OCI-LY1 (cell line): ENCODE measurements around the gene LRP2.

Source experiments
- EZH2 ChIP-seq: fragments of 200-600 bp; sonication (generic), shearing (Covaris generic); IDR thresholded peaks from 2 replicates; pipeline ENCODE4 v1.8.0; 2017; ENCODE audit warnings: borderline replicate concordance, mixed run types, mild to moderate bottlenecking, antibody characterized with exemption, low read length, moderate library complexity, mixed read lengths
- TF ChIP-seq, protein P1 (sequence below): fragments of 200-600 bp; sonication (generic), shearing (Covaris generic); IDR thresholded peaks from 2 replicates; pipeline ENCODE4 v1.5.1; 2017; ENCODE audit warnings: mild to moderate bottlenecking, antibody characterized with exemption, low read length, moderate library complexity, mixed read lengths

DNA sequence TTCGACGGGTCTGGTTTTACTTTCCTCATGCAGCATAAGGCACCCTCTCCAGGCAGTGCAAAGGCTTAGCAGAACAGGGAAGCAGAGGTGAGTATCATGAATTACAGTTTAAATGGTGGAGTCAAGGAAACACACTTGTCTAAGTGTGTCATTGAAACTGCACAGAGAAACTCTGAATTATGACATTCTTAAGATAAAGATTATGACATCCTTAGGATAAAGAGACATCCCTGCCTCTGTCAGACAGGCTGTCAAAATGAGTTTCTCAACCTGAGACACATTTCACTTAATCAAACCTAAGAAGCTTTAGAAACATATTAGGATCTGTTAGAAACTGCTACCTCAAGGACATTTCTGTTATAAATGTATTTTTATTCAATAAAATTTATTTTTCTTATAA, 179.8 kb downstream of the LRP2 start:
- TF ChIP-seq, protein P1, sequence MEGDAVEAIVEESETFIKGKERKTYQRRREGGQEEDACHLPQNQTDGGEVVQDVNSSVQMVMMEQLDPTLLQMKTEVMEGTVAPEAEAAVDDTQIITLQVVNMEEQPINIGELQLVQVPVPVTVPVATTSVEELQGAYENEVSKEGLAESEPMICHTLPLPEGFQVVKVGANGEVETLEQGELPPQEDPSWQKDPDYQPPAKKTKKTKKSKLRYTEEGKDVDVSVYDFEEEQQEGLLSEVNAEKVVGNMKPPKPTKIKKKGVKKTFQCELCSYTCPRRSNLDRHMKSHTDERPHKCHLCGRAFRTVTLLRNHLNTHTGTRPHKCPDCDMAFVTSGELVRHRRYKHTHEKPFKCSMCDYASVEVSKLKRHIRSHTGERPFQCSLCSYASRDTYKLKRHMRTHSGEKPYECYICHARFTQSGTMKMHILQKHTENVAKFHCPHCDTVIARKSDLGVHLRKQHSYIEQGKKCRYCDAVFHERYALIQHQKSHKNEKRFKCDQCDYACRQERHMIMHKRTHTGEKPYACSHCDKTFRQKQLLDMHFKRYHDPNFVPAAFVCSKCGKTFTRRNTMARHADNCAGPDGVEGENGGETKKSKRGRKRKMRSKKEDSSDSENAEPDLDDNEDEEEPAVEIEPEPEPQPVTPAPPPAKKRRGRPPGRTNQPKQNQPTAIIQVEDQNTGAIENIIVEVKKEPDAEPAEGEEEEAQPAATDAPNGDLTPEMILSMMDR, result no peak
- no peak for TF ChIP-seq EZH2
